CD4-positive, alpha-beta T cell treated with Interferon gamma for 1 hour (primary cell): Measurements from ENCODE around the gene ITGA5.
"Not testable (repeated sequence)": the region's sequence is repeated elsewhere in the genome, so short reads cannot be mapped to it uniquely, and the experiment has no call there.

ENCODE experiments used
- DNase-seq: peaks from one replicate; pipeline ENCODE4 v3.0.0-alpha.2; 2020

ITGA5 gene

GRCh38 chr12:54368709-54369596 lies 50.1 kb downstream of the ITGA5 start:
- DNase-seq: peak; percentile 84

DNA sequence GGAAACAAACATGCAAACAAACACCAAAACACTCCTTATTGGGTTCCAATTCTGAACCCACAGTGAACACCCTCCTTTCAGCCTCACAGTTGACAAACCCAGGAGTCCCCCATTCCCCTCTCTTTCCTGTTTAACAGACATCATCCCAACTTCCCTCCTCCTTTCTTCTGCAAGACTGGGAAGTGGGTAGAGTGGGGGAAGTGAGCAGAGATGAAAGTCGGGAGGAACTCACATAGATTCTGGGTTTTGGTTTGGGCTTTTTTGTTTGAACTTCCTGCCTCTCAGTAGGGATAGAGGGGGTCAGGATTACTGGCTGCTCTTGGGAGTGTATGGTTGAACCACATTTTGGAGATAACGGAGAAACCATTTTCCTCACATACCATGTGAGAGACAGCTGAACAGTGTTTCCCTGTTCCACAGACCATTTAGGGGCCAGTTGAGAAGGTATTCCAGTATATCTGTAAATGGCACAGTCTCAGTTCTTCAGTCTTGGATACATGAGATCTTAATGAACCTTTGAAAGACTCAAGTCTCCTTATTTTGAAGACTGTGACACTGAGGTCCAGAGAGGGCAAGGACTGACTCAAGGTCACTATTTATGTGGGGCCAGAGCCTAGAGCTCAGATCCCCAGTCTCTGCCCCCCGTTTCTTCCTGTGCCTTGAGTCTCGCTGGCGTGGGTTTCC lies 50.9 kb downstream of the ITGA5 start:
- no peak for DNase-seq

- DNase-seq: peak; percentile 17
These were observed 54.7 kb downstream of the ITGA5 start, which contains the start of gene GPR84 for GRCh38 chr12:54364413-54364812. GPR84 (minus strand) TSS chr12:54364486; CDS start chr12:54363851, 635 bp downstream.

GRCh38 chr12:54363618-54364017 lies 55.4 kb downstream of the ITGA5 start:
- DNase-seq: no peak

DNA sequence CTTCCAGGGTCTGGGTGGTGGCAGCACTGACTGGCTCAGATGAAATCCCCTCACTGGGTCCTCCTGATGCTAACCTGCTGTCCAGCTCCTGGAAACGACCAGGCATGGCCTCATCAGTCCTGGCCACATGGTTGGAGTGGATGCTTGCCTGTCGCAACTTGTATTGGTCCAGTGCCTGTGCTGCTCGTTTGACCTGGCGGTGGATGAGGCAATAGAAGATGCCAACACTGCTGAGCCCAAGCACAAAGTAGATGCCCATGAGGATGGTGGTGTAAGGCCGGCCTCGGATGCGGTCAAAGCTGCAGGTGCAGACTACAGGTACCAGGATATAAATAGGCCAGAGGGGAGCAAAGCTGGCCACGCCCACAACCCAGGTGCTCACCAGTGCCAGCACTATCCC lies 56.0 kb downstream of the ITGA5 start:
- no peak for DNase-seq

DNA sequence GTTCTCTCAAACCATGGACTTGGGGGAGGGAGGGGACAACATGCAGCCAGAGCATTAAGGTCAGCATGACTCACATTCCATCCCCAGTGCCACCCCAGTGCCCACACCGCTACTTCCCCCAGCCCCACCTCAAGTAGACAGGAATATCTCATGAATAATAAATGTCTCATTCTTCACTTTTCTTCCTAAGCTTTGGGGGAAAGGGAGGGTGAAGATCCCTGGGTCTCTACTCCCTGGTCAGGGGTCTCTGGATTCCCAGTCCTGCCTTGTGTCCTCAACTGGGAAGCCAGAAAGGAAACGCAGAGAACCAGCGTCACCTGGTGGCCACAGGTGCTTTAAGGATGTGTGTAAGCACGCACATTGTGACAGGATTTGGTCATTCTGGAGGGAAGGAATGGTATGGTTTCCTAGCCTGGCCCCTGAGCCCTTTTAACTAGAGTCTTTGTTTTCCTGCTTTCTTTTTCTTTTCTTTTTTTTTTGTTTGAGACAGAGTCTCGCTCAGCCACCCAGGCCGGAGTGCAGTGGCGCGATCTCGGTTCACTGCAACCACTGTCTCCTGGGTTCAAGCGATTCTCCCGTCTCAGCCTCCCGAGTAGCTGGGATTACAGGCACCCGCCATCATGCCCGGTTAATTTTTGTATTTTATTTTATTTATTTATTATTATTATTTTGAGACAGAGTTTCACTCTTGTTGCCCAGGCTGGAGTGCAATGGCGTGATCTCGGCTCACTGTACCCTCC lies 58.2 kb downstream of the ITGA5 start:
- DNase-seq: peak; percentile 28

- no peak for DNase-seq
These were observed 59.2 kb downstream of the ITGA5 start for GRCh38 chr12:54359762-54360351.

GRCh38 chr12:54358945-54359761 lies 59.9 kb downstream of the ITGA5 start:
- DNase-seq: peak; percentile 97

DNA sequence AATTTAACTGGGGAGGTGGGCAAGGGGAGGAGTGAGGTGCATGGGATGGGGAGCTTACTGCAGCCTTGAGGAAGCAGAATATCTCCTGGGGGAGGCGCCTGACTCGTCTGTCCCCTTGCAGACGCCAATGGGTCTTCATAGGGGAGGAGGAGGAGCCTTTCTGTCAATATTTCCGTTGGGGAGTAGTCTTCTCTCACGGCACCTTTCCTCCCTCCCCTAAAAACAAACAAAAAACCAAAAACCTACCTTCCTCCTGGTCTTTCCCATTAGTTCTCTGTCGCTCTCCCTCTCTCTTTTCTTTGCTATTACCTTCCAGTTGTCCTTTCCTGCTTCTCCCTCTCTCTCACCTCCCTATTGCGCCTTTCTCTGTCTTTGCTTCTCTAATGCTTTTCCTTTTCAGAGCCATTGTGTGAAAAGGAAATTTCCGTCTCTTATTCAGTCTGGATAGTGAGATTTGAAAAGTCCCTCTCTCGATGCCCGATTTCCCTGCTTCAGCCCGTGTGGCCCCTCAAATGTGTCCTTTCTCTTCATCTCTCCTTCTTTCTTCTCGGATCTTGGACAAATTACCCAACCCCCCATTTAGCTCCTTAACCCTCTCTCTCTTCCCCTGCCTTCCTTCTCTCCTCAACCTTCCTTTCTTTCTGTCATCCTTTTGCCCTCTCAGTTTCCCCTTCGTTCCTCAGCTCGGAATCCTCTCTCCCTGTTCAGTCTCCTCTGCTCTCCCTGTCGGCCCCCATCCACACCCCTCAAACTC lies 60.7 kb downstream of the ITGA5 start:
- DNase-seq: no peak

DNA sequence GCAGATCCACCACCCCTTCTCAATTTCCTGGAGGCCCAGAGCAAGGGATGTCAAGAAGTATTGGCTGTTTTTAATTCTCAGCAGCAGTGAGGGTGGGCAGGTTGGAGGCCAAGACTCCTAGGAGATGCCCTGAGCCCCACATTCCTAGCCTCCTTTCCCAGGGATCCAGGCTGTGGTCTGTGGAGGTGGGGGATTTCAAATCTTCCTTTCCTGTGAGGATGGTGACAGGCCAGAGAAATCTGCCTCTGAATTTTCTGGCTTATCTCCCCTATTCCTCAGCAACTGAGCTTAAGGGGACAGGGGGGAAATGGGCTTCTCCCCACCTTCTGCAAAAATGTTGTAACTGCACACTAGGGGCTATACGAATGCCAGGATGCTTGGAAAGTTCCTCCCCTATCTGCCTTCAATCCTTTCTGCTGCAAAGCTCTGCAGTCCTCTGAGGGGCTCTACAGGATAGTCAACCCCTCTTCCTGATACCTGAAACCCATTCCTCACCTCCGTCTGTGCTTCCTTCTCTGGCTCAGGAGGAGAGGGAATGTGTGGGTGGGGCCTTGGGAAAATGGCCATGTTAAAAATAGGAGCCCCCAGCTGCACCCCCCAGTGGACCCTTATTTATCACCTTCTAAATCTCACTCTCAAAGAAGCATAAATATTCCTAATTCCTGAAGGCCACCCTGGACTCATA lies 61.4 kb downstream of the ITGA5 start:
- no peak for DNase-seq

- DNase-seq: no peak
These were observed 62.1 kb downstream of the ITGA5 start for GRCh38 chr12:54356951-54357356.

DNA sequence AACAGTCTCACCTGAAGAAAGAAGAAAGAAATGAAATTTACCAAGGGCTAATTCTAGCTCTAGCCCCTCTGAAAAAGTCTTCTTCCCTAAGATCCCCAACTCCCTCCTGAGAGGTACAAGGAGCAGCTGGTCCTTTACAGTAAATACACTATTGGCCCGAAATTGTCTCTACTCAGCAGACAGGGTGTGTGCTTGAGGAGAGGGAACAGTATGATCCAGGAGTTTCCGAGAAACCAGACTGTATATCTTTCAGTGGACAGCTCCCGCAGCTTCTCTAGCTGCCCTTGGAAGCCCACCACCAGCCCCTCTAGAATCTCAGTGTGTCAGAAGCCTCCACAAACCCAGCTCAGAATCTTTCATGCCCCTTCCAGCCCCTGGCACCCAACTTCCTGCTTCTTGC lies 62.8 kb downstream of the ITGA5 start:
- DNase-seq: no peak

- DNase-seq: no peak
These were observed 63.8 kb downstream of the ITGA5 start for GRCh38 chr12:54355104-54355815.

DNA sequence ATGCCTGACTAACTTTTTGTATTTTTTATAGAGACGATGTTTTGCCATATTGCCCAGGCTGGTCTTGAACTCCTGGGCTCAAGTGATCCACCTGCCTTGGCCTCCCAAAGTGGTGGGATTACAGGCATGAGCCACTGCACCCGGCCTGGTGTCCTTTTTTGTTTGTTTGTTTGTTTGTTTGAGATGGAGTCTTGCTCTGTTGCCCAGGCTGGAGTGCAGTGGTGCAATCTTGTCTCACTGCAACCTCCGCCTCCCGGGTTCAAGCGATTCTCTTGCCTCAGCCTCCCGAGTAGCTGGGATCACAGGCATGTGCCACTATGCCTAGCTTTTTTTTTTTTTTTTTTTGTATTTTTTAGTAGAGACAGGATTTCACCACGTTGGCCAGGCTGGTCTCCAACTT lies 64.8 kb downstream of the ITGA5 start:
- DNase-seq: not testable (repeated sequence)

GRCh38 chr12:54352891-54353874 lies 65.9 kb downstream of the ITGA5 start:
- DNase-seq: no peak

DNA sequence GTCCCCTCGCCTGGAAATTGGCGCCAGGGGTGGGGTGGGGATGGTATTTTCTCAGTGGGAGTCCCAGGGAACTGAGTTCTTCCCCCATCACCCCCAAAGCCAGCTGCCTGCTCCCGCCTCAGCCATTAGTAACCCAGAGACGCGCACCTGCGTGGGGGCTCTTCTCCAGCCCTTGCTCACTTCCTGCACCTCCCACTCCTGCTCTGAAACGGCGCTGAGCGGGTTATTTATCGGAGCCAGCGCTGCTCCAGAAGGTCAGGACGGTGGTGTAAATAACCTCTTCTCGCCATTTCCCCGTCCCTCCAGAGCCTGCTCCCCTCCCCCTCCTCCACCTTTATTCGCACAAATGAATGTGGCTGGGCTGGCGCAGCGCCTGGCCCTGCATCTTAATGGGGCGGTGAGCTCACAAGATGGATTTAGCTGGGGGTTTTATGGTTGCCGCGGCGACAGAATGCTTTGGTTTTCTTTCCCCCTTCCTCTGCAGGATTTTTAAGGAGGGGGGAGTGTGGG lies 67.0 kb downstream of the ITGA5 start:
- no peak for DNase-seq

DNA sequence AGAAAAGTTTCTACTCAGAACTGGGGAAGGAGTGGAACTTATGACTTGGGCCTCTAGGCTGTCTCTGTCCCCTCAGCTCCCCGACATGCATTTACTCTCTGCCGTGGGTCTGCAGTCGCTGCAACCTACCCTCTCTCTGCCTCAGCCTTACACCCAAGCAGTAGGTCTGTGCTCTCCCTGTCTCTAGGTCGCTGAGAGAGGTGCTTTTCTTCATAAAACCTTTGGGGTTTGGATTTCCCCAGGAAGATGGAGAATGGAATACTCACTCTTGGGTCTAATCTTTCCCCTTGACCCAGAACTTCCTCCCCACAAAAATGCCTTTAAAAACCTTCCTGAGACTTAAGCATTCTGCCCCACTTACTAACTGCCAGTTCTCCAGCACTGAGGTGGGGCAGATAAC lies 67.7 kb downstream of the ITGA5 start:
- DNase-seq: no peak

DNA sequence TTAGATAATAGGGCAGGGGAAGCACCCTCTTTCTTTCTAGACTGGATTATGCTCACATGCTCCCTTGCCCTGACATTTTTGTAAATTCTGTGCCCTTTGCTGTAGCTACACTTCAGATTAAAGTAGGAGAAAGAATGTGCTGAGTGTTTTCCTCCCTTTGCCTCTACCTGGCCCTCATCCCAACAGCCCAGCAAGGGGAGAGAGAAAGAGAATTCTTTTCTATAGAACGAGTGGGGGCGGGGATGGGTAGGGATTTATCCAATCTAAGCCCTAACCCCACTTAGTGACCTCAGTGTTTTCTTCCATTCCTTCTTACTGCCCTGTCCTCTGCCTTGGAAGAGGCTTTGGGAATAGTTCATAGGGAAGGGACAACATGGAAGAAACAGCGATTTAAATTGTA lies 68.3 kb downstream of the ITGA5 start:
- DNase-seq: no peak

DNA sequence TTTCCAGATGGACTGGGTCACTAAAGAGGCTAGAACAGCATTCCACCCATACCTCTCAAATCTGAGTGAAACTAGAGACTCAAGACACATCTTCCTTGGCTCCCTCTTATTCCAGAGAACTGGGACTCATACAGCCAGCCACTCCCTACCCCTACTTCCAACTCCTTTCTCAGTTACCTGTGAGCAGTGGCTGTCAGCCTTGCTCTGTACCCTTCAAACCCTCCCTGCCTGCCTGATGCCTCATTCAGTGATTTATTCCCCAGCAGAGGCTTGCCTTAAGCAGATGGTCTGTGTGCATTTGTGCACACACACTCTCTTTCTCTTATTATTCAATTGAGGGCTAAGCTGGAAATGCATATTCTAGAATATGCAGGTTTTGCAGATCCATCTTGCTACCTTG lies 69.4 kb downstream of the ITGA5 start:
- no peak for DNase-seq
